Measurements from ENCODE around the gene CHTF18. TPM values are rescaled to one million over a fixed set of nuclear protein-coding genes. Genes with fewer than 3 reads are reported as not detected.
A peak's percentile ranks its signal among the peaks of the same experiment; 100 is the strongest.

CHTF18 gene
- total RNA-seq, 1 experiment from 2014 or later: 154 TPM

DNA sequence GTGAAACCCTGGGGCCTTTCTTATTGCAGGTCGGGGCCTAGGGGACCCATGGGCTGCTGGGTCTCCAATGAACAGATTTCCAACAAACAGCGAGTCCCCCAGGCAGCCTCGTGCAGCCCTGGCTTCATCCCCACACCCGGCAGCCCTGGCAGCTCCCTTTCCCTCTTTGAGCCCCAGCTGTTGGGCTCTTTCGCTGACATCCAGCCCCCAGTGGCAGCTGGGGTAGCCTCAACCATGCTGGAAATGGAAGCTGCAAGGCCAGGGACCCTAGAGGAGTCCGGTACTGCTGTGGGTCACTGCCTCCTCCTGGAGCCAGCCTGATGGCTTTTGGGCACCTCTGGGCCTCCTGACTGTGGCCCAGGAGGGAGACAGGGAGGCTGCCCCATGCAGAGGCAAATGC lies 6.2 kb upstream of the CHTF18 start:
- H3K27me3 Mint-ChIP-seq (ENCODE audit: unreplicated experiment): no peaks in the 10 kb centered on the region
- no peak overlapping the region for H3K27ac Mint-ChIP-seq (ENCODE audit: unreplicated experiment)
- no peak overlapping the region for H3K4me3 Mint-ChIP-seq (ENCODE audit: low read depth, unreplicated experiment)
- H3K4me1 Mint-ChIP-seq (ENCODE audit: low read depth, unreplicated experiment): peaks cover 8% of the 10 kb centered on the region
- TF ChIP-seq, protein P1, sequence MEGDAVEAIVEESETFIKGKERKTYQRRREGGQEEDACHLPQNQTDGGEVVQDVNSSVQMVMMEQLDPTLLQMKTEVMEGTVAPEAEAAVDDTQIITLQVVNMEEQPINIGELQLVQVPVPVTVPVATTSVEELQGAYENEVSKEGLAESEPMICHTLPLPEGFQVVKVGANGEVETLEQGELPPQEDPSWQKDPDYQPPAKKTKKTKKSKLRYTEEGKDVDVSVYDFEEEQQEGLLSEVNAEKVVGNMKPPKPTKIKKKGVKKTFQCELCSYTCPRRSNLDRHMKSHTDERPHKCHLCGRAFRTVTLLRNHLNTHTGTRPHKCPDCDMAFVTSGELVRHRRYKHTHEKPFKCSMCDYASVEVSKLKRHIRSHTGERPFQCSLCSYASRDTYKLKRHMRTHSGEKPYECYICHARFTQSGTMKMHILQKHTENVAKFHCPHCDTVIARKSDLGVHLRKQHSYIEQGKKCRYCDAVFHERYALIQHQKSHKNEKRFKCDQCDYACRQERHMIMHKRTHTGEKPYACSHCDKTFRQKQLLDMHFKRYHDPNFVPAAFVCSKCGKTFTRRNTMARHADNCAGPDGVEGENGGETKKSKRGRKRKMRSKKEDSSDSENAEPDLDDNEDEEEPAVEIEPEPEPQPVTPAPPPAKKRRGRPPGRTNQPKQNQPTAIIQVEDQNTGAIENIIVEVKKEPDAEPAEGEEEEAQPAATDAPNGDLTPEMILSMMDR (IDR thresholded peaks at IDR 0.05; ENCODE audit: unreplicated experiment): no peak
- no peaks in the 10 kb centered on the region for H3K9me3 Mint-ChIP-seq (ENCODE audit: low read depth, unreplicated experiment)
- no TSS peak for BruUV-seq (replicated peaks)
- DNase-seq: no peak
- intact Hi-C loops (cut with micrococcal nuclease; ENCODE audit: unreplicated experiment): no loop called here
- CTCF ChIA-PET: no interaction called here
- peaks cover 43% of the 10 kb centered on the region for H3K36me3 Mint-ChIP-seq (ENCODE audit: insufficient read depth, unreplicated experiment)

DNA sequence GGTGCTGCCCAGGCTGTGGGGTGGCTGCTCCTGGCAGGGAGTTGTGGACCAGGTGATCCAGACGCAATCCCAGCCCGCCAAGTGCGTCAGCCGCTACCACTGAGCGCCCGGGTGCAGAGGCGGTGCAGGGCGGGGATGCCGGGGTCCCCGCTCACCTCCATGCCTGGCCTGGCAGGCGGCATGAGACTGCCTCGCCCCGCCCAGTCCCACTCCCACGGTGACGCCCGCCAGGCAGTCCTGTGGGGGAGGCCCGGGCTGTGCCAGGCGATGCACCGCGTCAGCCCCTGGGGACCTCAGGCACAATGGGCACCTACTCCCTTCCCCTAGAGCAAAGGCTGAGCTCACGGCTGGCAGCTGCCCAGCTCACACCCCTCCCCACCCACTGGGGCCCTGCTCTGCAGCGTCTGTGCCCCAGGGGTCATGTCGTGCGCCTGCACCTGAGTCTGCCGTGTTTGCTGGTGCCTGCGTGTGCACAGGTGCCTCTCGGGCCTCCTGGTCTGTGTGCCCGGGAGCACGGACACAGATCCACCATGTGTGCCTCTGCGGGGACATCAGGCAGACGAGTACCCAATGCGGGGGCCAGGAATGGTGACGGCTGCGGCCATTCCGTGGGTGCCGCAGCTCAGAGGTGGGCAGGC lies 5.5 kb upstream of the CHTF18 start:
- CTCF ChIA-PET: interaction anchor here (0.6 to 1.7 kb wide), 2 partner anchors 22 to 70 kb away, joined by 3 to 4 read pairs; partner anchors contain the start of gene MSLN
- TF ChIP-seq, protein P1 (IDR thresholded peaks at IDR 0.05; ENCODE audit: unreplicated experiment): no peak
- Mint-ChIP-seq H3K27ac (ENCODE audit: unreplicated experiment) (no peak overlapping the region), H3K9me3 (ENCODE audit: low read depth, unreplicated experiment) (no peaks in the 10 kb centered on the region), H3K36me3 (ENCODE audit: insufficient read depth, unreplicated experiment) (peaks cover 49% of the 10 kb centered on the region), H3K4me1 (ENCODE audit: low read depth, unreplicated experiment) (peaks cover 3% of the 10 kb centered on the region), H3K4me3 (ENCODE audit: low read depth, unreplicated experiment) (peak overlapping the region; percentile 26), H3K27me3 (ENCODE audit: unreplicated experiment) (no peaks in the 10 kb centered on the region)
- intact Hi-C loops (cut with micrococcal nuclease; ENCODE audit: unreplicated experiment): no loop called here
- no peak for DNase-seq
- no TSS peak for BruUV-seq (replicated peaks)

DNA sequence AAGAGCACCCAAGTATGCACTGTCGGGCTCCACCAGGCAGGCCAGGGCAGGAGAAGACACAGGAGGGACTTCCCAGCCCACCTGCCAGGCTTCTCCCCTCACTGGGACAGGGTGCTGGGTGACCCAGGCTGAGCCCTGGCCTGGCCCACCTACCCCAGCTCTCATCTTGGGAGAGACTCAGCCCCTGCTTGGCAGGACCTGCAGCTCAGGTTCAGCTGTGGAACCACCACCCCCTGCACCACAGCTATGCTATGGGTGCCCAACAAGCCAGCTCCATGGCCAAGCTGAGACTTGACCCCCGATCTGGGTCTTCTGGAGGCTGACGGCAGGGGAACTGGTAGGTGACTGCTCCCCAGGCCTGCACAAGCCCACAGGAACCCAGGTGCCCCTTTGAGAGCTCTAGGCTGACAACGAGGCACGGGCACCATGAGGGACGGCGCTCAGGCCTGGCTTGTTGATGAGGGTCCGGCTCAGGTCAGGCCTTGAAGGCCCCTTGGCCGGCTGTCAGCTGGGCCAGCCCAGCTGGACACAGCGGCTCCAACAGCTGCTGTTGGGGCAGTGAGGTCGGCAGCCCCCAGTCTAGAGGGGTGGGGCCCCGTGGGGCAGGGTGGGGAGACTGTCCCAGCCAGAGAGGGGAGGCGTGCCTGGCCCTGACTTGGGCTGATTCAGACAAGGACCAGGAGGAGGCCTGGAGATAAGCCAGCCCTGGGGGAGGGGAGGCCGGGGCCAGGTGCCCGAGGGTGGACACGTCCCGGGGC lies 4.8 kb upstream of the CHTF18 start:
- no TSS peak for BruUV-seq (replicated peaks)
- TF ChIP-seq, protein P1 (IDR thresholded peaks at IDR 0.05; ENCODE audit: unreplicated experiment): no peak
- DNase-seq: no peak
- CTCF ChIA-PET: interaction anchor here (0.6 to 1.7 kb wide), 3 partner anchors 23 to 71 kb away, joined by 3 to 4 read pairs (median 3); partner anchors contain the start of gene MSLN
- H3K4me1 Mint-ChIP-seq (ENCODE audit: low read depth, unreplicated experiment): no peaks in the 10 kb centered on the region
- H3K27me3 Mint-ChIP-seq (ENCODE audit: unreplicated experiment): no peaks in the 10 kb centered on the region
- peak overlapping the region; percentile 26 for H3K4me3 Mint-ChIP-seq (ENCODE audit: low read depth, unreplicated experiment)
- peaks cover 56% of the 10 kb centered on the region for H3K36me3 Mint-ChIP-seq (ENCODE audit: insufficient read depth, unreplicated experiment)
- intact Hi-C loops (cut with micrococcal nuclease; ENCODE audit: unreplicated experiment): no loop called here
- no peaks in the 10 kb centered on the region for H3K9me3 Mint-ChIP-seq (ENCODE audit: low read depth, unreplicated experiment)
- no peak overlapping the region for H3K27ac Mint-ChIP-seq (ENCODE audit: unreplicated experiment)

DNA sequence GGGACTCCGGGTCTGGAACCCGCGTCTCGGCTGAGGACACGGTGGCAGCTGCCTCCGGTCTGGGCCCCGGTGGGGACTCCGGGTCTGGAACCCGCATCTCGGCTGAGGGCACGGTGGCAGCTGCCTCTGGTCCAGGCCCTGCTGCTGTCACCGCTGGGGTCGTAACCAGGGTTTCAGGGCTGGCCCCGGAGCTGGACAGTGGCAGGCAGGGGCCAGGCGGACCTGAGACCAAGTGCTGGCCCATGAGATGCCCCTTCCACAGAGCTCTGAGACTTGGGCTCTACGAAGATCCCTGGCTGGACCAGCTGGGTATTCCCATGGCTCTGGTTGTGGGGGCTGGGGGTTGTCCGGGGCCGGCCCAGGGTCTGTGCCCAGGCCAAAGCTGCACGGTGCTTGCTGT lies 4.0 kb upstream of the CHTF18 start:
- no peak overlapping the region for H3K4me3 Mint-ChIP-seq (ENCODE audit: low read depth, unreplicated experiment)
- no peak for DNase-seq
- CTCF ChIA-PET: interaction anchor here (0.6 to 2.4 kb wide), 6 partner anchors 23 to 72 kb away, joined by 3 to 9 read pairs (median 4); partner anchors contain the start of gene MSLN
- BruUV-seq (replicated peaks): no TSS peak
- intact Hi-C loops (cut with micrococcal nuclease; ENCODE audit: unreplicated experiment): no loop called here
- H3K36me3 Mint-ChIP-seq (ENCODE audit: insufficient read depth, unreplicated experiment): peaks cover 65% of the 10 kb centered on the region
- no peaks in the 10 kb centered on the region for H3K9me3 Mint-ChIP-seq (ENCODE audit: low read depth, unreplicated experiment)
- TF ChIP-seq, protein P1 (IDR thresholded peaks at IDR 0.05; ENCODE audit: unreplicated experiment): no peak
- H3K27ac Mint-ChIP-seq (ENCODE audit: unreplicated experiment): no peak overlapping the region
- no peaks in the 10 kb centered on the region for H3K4me1 Mint-ChIP-seq (ENCODE audit: low read depth, unreplicated experiment)
- H3K27me3 Mint-ChIP-seq (ENCODE audit: unreplicated experiment): no peaks in the 10 kb centered on the region
